Kidney (tissue), 14 donors: ENCODE results near the gene MTERF2. TPM values are rescaled to one million over a fixed set of nuclear protein-coding genes. Genes with fewer than 3 reads are reported as not detected.

Experiments
- DNase-seq, 5 donors: peaks; one replicate each; pipeline ENCODE4 v3.0.0-alpha.2; 2013 to 2020
- FAIRE-seq: peaks from 2 replicates; lab custom pipeline; 2012; peaks lifted over from hg19 to GRCh38; lab: Jason Lieb, UNC
- H3K27ac ChIP-seq, 2 donors: one replicate each; pipeline ENCODE4 v1.7.0; 2013; ENCODE audit warnings: low read depth in 2 of 2, low read length in 2 of 2, inconsistent platforms in 1 of 2
- H3K27me3 ChIP-seq: one replicate; pipeline ENCODE4 v1.7.1; 2013; ENCODE audit warnings: low read length, inconsistent platforms; ENCODE audit not compliant: control insufficient read depth, insufficient read depth
- H3K36me3 ChIP-seq, 3 donors: one replicate each; pipeline versions ENCODE4 v1.7.0 to v1.7.1; 2013; ENCODE audit warnings: low read length in 3 of 3, control low read depth in 1 of 3, inconsistent platforms in 1 of 3; ENCODE audit not compliant: insufficient read depth in 3 of 3, control insufficient read depth in 2 of 3
- H3K4me1 ChIP-seq, 3 donors: one replicate each; pipeline versions ENCODE4 v1.7.0 to v1.7.1; 2013; ENCODE audit warnings: low read length in 3 of 3, inconsistent platforms in 1 of 3, low read depth in 1 of 3; ENCODE audit not compliant: control insufficient read depth in 2 of 3, insufficient read depth in 2 of 3
- H3K4me3 ChIP-seq, 3 donors: one replicate each; pipeline versions ENCODE4 v1.7.0 to v1.8.1; 2013; ENCODE audit warnings: low read length in 3 of 3, control low read depth in 1 of 3, inconsistent platforms in 1 of 3
- H3K9ac ChIP-seq, 3 donors: one replicate each; pipeline versions ENCODE4 v1.7.0 to v1.7.1; 2013; ENCODE audit warnings: low read length in 3 of 3, control low read depth in 1 of 3, inconsistent platforms in 1 of 3
- H3K9me3 ChIP-seq, 3 donors: one replicate each; pipeline versions ENCODE4 v1.7.0 to v1.7.1; 2013; ENCODE audit warnings: low read length in 3 of 3, control low read depth in 1 of 3, inconsistent platforms in 1 of 3; ENCODE audit not compliant: control insufficient read depth in 2 of 3, insufficient read depth in 1 of 3
- intact Hi-C: fragments of 100-400 bp; cut with DNase I; formaldehyde crosslinking; loops from one replicate; pipeline ENCODE4 v1.11.1; 2022
- polyA plus RNA-seq: library from polyadenylated mRNA; stranded (reverse); fragments of 350-450 nt; fragmentation: Illumina TruSeq; extraction: RNeasy Lipid Tissue Mini Kit (QIAGEN cat#74804); gene quantifications from one replicate; pipeline ENCODE4 v1.2.3, GENCODE V29; 2014; ENCODE audit warnings: low read depth, low replicate concordance; ENCODE audit not compliant: insufficient read depth
- total RNA-seq: library from RNA; stranded (reverse); fragmentation: NEBNext Ultra II Directional; extraction: Animal tissue kit (Norgen Biotek cat#: 25700); gene quantifications from one replicate; pipeline ENCODE4 v1.2.1, GENCODE V29; 2021
- TF ChIP-seq, protein P1 (sequence below): IDR thresholded peaks from 3 replicates; pipeline ENCODE4 v1.5.1; 2012; ENCODE audit warnings: mild to moderate bottlenecking, moderate library complexity, borderline replicate concordance; ENCODE audit not compliant: insufficient read depth; ENCODE audit errors: extremely low read depth
- donor health status: control.
- donor health status: control.
- donor health status: control.
- donor health status: control.
- donor health status: control.
- donor health status: DM: yes; HTN: yes; CAD: no.
- donor health status: Normal renal cell carcinoma (clear cell type).

Gene MTERF2
- total and polyA plus RNA-seq, 2 donors from 2014 or later: 15.0 to 26.2 TPM

DNA sequence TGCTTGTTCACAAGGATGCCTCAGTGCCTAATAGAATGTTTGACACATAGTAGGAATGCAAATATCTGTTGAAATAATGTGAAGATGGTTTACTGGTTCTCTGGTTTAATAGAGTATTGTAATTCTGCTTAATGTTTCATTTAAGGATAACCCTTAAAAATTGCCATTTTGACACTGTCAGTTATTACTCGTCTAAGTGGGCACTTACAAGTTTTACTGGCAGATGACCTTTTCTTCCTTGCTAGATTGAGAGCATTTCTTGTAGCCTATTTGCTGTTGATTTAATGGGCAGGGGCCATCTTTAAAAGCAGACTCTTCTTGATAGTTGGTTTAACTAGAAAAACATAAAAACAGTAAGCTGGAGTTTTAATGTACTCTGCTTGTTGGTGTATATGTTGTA is 29.4 kb downstream of the MTERF2 start:
- Histone ChIP-seq H3K9ac (peak overlapping the region in 1 of 3 donors; percentile 94), H3K4me1 (peaks cover 0 to 7% (median 6%) of the 10 kb centered on the region in 3 donors), H3K9me3 (no peaks in the 10 kb centered on the region), H3K27ac (no peak overlapping the region), H3K4me3 (peak overlapping the region in 2 of 3 donors; percentile 86 to 88), H3K36me3 (no peaks in the 10 kb centered on the region), H3K27me3 (no peaks in the 10 kb centered on the region)
- DNase-seq (no peak), FAIRE-seq (no peak)
- TF ChIP-seq, protein P1, sequence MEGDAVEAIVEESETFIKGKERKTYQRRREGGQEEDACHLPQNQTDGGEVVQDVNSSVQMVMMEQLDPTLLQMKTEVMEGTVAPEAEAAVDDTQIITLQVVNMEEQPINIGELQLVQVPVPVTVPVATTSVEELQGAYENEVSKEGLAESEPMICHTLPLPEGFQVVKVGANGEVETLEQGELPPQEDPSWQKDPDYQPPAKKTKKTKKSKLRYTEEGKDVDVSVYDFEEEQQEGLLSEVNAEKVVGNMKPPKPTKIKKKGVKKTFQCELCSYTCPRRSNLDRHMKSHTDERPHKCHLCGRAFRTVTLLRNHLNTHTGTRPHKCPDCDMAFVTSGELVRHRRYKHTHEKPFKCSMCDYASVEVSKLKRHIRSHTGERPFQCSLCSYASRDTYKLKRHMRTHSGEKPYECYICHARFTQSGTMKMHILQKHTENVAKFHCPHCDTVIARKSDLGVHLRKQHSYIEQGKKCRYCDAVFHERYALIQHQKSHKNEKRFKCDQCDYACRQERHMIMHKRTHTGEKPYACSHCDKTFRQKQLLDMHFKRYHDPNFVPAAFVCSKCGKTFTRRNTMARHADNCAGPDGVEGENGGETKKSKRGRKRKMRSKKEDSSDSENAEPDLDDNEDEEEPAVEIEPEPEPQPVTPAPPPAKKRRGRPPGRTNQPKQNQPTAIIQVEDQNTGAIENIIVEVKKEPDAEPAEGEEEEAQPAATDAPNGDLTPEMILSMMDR: no peak
- intact Hi-C loops: no loop called here

DNA sequence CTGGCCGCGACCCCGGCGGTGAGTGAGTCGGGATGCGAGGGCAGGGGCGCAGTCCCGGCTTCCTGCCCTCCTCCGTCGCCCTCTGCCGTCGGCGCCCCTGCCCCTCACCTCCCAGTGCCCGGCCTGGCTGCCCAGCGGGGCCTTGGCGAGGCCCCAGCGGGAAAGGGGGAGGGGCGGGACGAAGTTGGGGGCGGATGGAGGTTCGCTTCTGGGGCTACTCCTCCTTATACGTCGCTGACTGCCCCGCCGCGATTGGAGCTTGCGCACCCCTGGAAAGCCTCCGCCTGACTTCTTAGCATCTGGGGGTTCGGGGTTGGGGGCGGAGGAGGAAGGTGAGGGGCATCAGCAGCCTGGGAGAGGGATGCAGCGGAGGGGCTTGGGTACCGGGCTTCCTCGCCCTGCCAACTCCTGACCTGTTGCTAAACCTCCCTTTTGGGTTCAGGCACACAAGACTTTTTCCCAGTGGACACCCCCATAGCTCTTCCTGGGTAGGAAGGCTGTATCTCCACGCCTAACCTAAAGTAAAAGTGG is 30.8 kb downstream of the MTERF2 start:
- H3K9ac ChIP-seq: peak overlapping the region; percentile 61 to 94 (median 74)
- H3K27me3 ChIP-seq: no peaks in the 10 kb centered on the region
- intact Hi-C loops: no loop called here
- peak overlapping the region; percentile 86 to 90 (median 88) for H3K4me3 ChIP-seq
- H3K36me3 ChIP-seq: no peaks in the 10 kb centered on the region
- H3K27ac ChIP-seq: peak overlapping the region; percentile 97 to 98
- peak; percentile 79 to 92 (median 87) for DNase-seq
- TF ChIP-seq, protein P1: no peak
- H3K4me1 ChIP-seq: peaks cover 0 to 7% (median 6%) of the 10 kb centered on the region in 3 donors
- H3K9me3 ChIP-seq: no peaks in the 10 kb centered on the region
- FAIRE-seq: no peak

DNA sequence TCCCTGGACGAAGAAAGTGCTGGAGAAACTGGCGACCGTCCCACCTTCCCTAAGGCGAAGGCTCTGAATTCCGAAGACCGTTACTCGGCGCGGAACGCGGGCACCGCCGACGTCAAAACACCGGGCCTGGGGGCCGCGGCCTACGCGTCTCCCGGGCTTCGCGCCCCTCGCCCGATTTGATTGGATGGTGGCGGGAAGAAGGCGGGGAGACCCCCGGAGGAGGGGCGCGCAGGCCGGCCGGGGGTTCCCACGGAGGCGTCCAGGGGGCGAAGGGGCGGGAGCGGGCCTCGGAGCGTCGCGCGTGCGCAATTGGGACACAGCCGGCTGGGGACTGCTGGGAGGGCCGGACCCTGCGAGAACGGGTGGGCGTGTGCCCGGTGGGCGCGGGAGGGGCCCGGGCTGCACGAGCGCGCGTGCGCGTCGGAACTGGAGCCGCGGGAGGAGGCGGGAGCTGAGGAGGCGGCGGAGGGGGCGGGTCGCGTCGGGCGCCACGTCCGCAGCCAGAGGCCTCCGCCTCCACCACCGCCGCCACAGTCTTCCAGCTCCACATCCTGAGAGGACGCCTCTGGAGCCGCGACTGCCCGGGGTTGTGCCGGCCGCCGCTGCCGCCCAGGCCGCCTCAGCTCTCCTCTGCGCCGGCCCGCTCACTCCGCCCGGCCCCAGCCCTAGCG is 31.4 kb downstream of the MTERF2 start, which contains the start of gene TMEM263:
Gene TMEM263 (plus strand): TSS at position 531 of the 671 bp plus-strand sequence. CDS start 11,210 bp downstream, outside the sequence.
- H3K36me3 ChIP-seq: no peaks in the 10 kb centered on the region
- DNase-seq: peak; percentile 98 to 99 (median 99)
- H3K4me3 ChIP-seq: peak within 1 kb of the TSS; percentile 86 to 90 (median 88)
- H3K27me3 ChIP-seq: no peaks in the 10 kb centered on the region
- H3K9me3 ChIP-seq: no peaks in the 10 kb centered on the region
- TF ChIP-seq, protein P1: no peak
- H3K27ac ChIP-seq: peak within 1 kb of the TSS; percentile 97 to 98
- peak within 1 kb of the TSS; percentile 61 to 94 (median 74) for H3K9ac ChIP-seq
- peaks cover 0 to 7% (median 6%) of the 10 kb centered on the region in 3 donors for H3K4me1 ChIP-seq
- no peak for FAIRE-seq
- intact Hi-C loops: no loop called here
